AG09309 (cell line): ENCODE results near the gene MCTP1.

ENCODE experiments used
- DNase-seq: peaks from one replicate; pipeline ENCODE4 v3.0.0-alpha.2; 2010; ENCODE audit warnings: low read depth
- H3K4me3 ChIP-seq: 2 replicates; pipeline ENCODE4 v1.5.1; 2011; ENCODE audit warnings: mild to moderate bottlenecking, low read depth, low read length, moderate library complexity; ENCODE audit not compliant: control insufficient read depth
- TF ChIP-seq, protein P1 (sequence below): IDR thresholded peaks from 2 replicates; pipeline ENCODE4 v1.5.1; 2011; ENCODE audit warnings: mild to moderate bottlenecking, low read depth, low read length, inconsistent platforms; ENCODE audit not compliant: insufficient read depth, control insufficient read depth; ENCODE audit errors: missing control alignments

MCTP1 gene

DNA sequence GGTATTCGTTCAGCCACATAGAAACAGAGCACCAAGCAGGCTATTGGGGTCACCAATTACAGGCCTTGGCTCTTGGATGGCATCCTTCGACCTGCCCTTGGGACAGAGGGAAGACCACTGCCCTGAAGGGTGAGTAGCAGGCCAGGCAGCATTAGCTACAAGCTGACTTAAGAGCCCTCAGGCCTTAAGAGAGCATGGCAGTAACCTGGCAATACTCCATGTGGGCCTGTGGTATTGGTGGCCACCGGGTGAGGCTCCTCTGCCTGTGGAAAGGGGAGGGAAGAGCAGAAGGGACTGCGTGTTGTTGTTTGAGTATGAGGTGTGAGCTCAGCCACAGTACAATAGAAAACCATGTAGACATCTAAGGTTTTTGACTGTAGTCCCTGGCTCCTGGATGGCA is 170.6 kb downstream of the MCTP1 start:
- TF ChIP-seq, protein P1, sequence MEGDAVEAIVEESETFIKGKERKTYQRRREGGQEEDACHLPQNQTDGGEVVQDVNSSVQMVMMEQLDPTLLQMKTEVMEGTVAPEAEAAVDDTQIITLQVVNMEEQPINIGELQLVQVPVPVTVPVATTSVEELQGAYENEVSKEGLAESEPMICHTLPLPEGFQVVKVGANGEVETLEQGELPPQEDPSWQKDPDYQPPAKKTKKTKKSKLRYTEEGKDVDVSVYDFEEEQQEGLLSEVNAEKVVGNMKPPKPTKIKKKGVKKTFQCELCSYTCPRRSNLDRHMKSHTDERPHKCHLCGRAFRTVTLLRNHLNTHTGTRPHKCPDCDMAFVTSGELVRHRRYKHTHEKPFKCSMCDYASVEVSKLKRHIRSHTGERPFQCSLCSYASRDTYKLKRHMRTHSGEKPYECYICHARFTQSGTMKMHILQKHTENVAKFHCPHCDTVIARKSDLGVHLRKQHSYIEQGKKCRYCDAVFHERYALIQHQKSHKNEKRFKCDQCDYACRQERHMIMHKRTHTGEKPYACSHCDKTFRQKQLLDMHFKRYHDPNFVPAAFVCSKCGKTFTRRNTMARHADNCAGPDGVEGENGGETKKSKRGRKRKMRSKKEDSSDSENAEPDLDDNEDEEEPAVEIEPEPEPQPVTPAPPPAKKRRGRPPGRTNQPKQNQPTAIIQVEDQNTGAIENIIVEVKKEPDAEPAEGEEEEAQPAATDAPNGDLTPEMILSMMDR: no peak
- no peak for DNase-seq
- H3K4me3 ChIP-seq: no peak overlapping the region

DNA sequence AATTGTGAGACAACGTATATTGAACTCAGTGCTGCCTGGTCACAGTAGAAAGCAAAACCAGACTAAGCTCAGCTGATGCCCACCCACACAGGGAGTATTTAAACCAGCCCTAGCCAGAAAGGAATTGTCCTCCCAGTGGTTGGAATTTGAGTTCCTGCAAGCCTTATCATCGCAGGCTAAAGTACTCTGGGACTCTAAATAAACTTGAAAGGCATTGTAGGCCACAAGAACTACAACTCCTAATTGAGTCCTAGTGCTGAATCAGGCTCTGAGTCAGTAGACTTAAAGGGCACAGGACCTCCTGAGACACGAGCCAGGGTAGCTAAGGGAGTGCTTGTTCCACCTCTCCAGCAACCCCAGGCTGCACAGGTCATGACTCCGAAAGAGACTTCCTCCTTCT is 171.4 kb downstream of the MCTP1 start:
- no peak overlapping the region for H3K4me3 ChIP-seq
- TF ChIP-seq, protein P1: peak; percentile 28
- DNase-seq: peak; percentile 28

DNA sequence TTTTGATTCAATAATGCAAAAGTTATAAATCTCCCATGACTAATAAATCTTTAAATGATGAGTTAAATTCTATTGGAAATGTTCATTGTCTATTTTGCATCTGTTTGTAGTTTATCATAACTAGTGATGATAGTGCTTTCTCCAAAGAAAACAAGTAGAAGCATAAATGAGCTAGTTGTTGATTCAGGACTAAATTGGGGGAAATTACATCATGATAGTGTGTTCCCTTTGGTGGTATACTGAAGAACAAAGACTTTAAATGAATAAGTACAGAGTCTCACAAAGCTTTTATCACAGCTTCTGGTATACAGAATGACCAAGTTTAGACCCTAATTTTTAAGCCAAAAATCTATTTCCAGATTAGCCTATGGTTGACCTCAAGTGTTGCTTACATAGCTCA is 173.8 kb downstream of the MCTP1 start:
- DNase-seq: no peak
- TF ChIP-seq, protein P1: no peak
- no peak overlapping the region for H3K4me3 ChIP-seq

DNA sequence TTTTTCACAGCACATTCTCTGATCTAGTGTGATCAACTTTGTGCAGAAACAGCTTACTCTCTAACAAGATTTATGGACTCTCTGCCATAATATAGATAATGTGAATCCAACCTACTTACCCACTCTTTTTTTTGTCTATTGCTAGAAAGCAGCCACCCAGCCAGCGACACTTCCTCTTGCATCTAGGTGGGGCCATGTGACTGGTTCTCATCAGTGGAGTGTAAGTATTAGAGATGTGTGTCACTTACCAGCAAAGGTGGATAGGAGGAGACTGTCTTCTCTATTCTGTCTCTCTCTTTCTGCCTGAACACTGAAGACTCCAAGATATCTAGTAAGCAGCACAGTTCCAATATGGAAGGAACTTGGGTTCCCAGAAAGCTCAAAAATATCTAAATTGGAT is 174.8 kb downstream of the MCTP1 start:
- TF ChIP-seq, protein P1: no peak
- DNase-seq: no peak
- H3K4me3 ChIP-seq: no peak overlapping the region

DNA sequence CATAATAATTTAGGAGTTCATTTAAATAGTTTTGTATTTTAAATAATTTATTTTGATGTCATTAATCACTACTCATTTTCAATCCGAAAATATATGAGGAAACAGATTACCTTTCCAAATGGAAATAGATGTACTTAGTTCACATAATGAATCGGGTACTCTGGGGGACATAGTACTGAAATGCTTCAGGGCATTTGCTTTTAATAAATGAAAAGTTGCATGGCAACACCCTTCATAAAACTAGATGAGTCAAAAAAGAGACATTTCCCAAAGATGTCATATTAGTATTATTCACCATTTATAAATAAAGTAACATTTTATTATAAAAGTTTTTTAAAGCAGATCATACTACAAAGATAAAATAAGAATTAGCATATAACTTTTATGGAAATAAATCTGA is 177.8 kb downstream of the MCTP1 start:
- no peak overlapping the region for H3K4me3 ChIP-seq
- no peak for DNase-seq
- TF ChIP-seq, protein P1: no peak

DNA sequence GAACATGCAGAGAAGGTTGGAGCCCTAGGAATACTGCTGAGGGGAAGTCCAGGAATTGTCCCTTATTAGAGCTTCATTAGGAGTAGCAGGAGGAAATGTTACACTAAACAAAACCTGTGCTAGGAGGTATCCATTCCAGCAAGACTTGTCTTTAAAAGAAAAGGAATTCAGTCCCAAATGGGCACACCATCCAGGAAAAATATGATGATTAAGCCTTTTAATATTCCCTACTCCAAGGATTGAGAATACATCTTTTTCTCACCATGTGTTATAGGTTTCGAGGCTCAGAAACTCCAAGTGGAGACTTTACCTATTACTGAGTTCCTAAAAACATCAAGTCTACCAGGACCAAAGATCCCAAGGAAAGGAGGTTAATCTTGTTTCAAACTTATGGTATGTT is 179.3 kb downstream of the MCTP1 start:
- DNase-seq: no peak
- H3K4me3 ChIP-seq: no peak overlapping the region
- TF ChIP-seq, protein P1: no peak

DNA sequence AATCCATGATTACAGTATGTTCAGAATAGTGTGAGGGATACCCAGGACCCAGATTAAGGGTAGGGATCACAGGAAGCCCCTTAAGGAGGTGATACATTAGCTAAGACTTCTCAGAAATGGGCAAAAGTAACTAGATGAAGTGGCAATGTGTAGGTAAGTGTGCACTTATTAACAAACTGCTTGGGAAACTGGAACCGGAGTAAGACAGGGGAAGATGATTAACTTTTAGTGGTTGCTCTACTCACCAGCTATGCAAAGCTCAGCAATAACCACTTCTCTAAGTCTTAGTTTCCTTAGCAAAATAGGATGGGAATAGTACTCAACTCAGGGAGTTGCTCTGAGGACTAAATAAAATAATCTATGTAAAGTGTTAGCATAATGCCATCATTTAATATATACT is 182.2 kb downstream of the MCTP1 start:
- DNase-seq: no peak
- TF ChIP-seq, protein P1: no peak

More for the DNA sequence above, 182.2 kb downstream of the MCTP1 start:
- no peak overlapping the region for H3K4me3 ChIP-seq
